Activated CD4-positive, CD25-positive, alpha-beta regulatory T cell treated with anti-CD3 and anti-CD28 coated beads, Interleukin-2, amount 50 U/mL, for 24 hours (primary cell): ENCODE measurements around the gene TRIM15.

Source experiments
- ATAC-seq, 2 donors: fragments of 150-1000 bp; cut with Tn5 transposase; one replicate each; pipeline ENCODE4 v1.10.0; 2021; ENCODE audit warnings: mild to moderate bottlenecking in 1 of 2, moderate library complexity in 1 of 2

Gene TRIM15

GRCh38 chr6:30147096-30147495 lies 16.2 kb upstream of the TRIM15 start:
- no peak for ATAC-seq

GRCh38 chr6:30149234-30149633 lies 14.1 kb upstream of the TRIM15 start:
- ATAC-seq: no peak

- no peak for ATAC-seq
Measured at GRCh38 chr6:30149858-30150550, 13.3 kb upstream of the TRIM15 start.

GRCh38 chr6:30150671-30151395 lies 12.5 kb upstream of the TRIM15 start:
- ATAC-seq: no peak

GRCh38 chr6:30151580-30151979 lies 11.8 kb upstream of the TRIM15 start:
- no peak for ATAC-seq

GRCh38 chr6:30152016-30152673 lies 11.2 kb upstream of the TRIM15 start:
- no peak for ATAC-seq

GRCh38 chr6:30152910-30153610 lies 10.3 kb upstream of the TRIM15 start:
- ATAC-seq: no peak

- ATAC-seq: no peak
Measured at GRCh38 chr6:30154061-30154460, 9.3 kb upstream of the TRIM15 start.

- no peak for ATAC-seq
Measured at GRCh38 chr6:30154709-30155519, 8.4 kb upstream of the TRIM15 start.

- ATAC-seq: no peak
Measured at GRCh38 chr6:30155520-30156261, 7.7 kb upstream of the TRIM15 start.

GRCh38 chr6:30156262-30156599 lies 7.1 kb upstream of the TRIM15 start:
- no peak for ATAC-seq

GRCh38 chr6:30156774-30157173 lies 6.6 kb upstream of the TRIM15 start:
- ATAC-seq: no peak

- no peak for ATAC-seq
Measured at GRCh38 chr6:30157581-30157980, 5.8 kb upstream of the TRIM15 start.

GRCh38 chr6:30157999-30158398 lies 5.3 kb upstream of the TRIM15 start:
- ATAC-seq: no peak

GRCh38 chr6:30158475-30159040 lies 4.8 kb upstream of the TRIM15 start:
- ATAC-seq: peak; percentile 59 to 71

- ATAC-seq: no peak
Measured at GRCh38 chr6:30160008-30160784, 3.1 kb upstream of the TRIM15 start.

- no peak for ATAC-seq
Measured at GRCh38 chr6:30160785-30161531, 2.4 kb upstream of the TRIM15 start, which contains the start of gene TRIM10. Gene TRIM10, minus strand, starts transcription at chr6:30161211. Its CDS starts 353 bp downstream, at chr6:30160858.

- ATAC-seq: peak; percentile 52 to 55
Measured at GRCh38 chr6:30162265-30163089, 869 bp upstream of the TRIM15 start.
